DOHH2 (cell line): ENCODE results near the gene CAPZB.

Source experiments
- CTCF ChIP-seq: fragments of 200-600 bp; sonication (generic); IDR thresholded peaks from one replicate; pipeline ENCODE4 v1.5.1; 2014; ENCODE audit warnings: antibody characterized with exemption, mild to moderate bottlenecking, low read depth, low read length; ENCODE audit not compliant: poor library complexity, severe bottlenecking
- EZH2phosphoT487 ChIP-seq: fragments of 200-600 bp; sonication (generic); IDR thresholded peaks from 2 replicates; pipeline ENCODE4 v1.6.1; 2017; ENCODE audit warnings: borderline replicate concordance, mild to moderate bottlenecking, antibody characterized with exemption, low read length, moderate library complexity, mixed read lengths

GRCh38 chr1:19360016-19360415 is 125.3 kb downstream of the CAPZB start:
- no peak for TF ChIP-seq CTCF
- no peak for TF ChIP-seq EZH2phosphoT487
